ENCODE measurements around the gene ABHD16B. TPM values are rescaled to one million over a fixed set of nuclear protein-coding genes. Genes with fewer than 3 reads are reported as not detected.

Gene ABHD16B
- total RNA-seq, 1 donor from 2014 or later: not detected

DNA sequence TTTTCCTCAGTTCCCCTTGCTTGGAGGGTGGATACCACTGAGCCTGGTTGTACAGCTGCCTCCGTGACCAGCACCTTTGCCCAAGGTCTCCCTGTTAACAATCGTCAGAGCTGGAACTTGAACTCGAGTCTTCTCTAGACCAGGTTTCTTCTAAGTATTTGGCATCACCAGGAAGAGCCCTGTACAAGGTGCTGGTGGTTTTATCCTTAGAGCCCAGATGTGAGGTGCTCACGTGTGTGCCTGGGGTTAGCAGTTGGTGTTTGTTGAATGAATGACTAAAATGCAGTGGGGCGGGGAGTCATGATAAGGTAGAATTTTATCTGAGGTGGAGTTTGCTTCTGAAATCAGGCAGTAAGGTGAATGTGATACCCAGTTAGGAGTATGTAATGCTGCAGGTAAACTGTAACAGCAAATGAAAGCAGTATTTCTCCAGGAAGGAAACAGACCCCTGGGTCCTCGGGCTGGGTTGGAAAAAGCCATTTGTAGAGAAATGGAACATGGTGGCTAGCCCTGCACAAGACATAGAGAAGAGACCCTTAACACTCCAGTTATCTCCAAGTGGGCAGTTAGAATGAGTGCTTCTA, 36.8 kb downstream of the ABHD16B start:
- Histone ChIP-seq H3K27ac (no peak overlapping the region), H3K4me1 (peaks cover 79% of the 10 kb centered on the region), H3K36me3 (peaks cover 4% of the 10 kb centered on the region), H3K9me3 (no peaks in the 10 kb centered on the region), H3K27me3 (ENCODE audit: low read depth) (no peaks in the 10 kb centered on the region), H3K4me3 (no peak overlapping the region)
- ATAC-seq (no peak), DNase-seq (no peak)
- intact Hi-C loops (cut with DNase I): no loop called here
- TF ChIP-seq, protein P1, sequence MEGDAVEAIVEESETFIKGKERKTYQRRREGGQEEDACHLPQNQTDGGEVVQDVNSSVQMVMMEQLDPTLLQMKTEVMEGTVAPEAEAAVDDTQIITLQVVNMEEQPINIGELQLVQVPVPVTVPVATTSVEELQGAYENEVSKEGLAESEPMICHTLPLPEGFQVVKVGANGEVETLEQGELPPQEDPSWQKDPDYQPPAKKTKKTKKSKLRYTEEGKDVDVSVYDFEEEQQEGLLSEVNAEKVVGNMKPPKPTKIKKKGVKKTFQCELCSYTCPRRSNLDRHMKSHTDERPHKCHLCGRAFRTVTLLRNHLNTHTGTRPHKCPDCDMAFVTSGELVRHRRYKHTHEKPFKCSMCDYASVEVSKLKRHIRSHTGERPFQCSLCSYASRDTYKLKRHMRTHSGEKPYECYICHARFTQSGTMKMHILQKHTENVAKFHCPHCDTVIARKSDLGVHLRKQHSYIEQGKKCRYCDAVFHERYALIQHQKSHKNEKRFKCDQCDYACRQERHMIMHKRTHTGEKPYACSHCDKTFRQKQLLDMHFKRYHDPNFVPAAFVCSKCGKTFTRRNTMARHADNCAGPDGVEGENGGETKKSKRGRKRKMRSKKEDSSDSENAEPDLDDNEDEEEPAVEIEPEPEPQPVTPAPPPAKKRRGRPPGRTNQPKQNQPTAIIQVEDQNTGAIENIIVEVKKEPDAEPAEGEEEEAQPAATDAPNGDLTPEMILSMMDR (IDR thresholded peaks at IDR 0.05): no peak

DNA sequence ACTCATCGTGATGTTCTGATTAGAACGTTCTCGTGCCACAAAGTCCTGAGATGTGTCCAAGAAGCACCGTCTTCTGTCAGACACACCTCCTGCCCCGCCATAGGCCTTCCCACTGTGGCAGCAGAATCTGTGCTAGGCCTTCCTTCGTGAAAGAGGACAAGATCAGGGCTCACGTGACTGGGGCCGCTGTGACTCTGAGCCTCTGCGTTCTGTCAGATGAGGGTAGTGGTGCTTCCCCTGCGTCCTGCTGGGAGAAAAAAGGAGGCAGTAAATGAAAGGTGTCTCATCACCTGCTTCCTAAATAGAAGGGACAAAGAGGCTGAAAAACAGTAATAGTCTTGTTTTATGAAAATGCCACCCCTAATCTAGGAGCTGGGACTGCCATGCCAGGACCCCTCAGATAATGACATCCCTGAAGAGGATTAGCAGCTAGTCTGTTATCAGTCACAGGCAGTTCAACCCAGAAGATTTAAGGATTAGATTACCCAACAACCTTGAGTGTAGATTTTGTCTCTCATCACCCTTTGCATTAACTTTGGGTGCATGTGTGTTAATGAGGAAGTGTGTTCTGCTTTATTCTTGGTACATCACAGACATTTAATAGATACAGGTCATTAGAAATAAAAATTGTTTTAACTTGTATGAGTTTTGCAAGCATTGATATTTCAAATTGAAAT, 37.7 kb downstream of the ABHD16B start:
- no peaks in the 10 kb centered on the region for H3K9me3 ChIP-seq
- DNase-seq (no peak), ATAC-seq (no peak)
- intact Hi-C loops (cut with DNase I): no loop called here
- TF ChIP-seq, protein P1 (IDR thresholded peaks at IDR 0.05): no peak
- H3K27me3 ChIP-seq (ENCODE audit: low read depth): no peaks in the 10 kb centered on the region
- no peak overlapping the region for H3K27ac ChIP-seq
- H3K4me1 ChIP-seq: peaks cover 77% of the 10 kb centered on the region
- peaks cover 4% of the 10 kb centered on the region for H3K36me3 ChIP-seq
- no peak overlapping the region for H3K4me3 ChIP-seq

DNA sequence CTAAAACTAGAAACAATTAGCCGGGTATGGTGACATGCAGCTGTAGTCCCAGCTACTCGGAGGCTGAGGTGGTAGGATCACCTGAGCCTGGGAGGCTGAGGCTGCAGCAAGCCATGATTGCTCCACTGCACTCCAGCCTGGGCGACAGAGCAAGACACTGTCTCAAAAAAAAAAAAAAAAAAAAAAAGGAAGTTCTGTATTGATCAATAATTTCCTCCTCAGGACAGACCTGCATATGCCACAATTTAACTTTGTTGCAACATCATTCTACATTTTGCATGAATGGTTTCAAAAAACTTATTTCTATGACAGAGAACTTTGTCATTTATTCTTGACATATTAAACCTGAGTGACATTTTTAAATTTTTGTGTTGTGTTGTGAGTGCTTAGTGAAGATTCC, 39.1 kb downstream of the ABHD16B start:
- H3K9me3 ChIP-seq: no peaks in the 10 kb centered on the region
- peak overlapping the region; percentile 24 for H3K27ac ChIP-seq
- no peak for DNase-seq
- no peaks in the 10 kb centered on the region for H3K27me3 ChIP-seq (ENCODE audit: low read depth)
- no peak overlapping the region for H3K4me3 ChIP-seq
- H3K4me1 ChIP-seq: peaks cover 69% of the 10 kb centered on the region
- TF ChIP-seq, protein P1 (IDR thresholded peaks at IDR 0.05): no peak
- ATAC-seq: no peak
- H3K36me3 ChIP-seq: peaks cover 4% of the 10 kb centered on the region
- intact Hi-C loops (cut with DNase I): no loop called here

DNA sequence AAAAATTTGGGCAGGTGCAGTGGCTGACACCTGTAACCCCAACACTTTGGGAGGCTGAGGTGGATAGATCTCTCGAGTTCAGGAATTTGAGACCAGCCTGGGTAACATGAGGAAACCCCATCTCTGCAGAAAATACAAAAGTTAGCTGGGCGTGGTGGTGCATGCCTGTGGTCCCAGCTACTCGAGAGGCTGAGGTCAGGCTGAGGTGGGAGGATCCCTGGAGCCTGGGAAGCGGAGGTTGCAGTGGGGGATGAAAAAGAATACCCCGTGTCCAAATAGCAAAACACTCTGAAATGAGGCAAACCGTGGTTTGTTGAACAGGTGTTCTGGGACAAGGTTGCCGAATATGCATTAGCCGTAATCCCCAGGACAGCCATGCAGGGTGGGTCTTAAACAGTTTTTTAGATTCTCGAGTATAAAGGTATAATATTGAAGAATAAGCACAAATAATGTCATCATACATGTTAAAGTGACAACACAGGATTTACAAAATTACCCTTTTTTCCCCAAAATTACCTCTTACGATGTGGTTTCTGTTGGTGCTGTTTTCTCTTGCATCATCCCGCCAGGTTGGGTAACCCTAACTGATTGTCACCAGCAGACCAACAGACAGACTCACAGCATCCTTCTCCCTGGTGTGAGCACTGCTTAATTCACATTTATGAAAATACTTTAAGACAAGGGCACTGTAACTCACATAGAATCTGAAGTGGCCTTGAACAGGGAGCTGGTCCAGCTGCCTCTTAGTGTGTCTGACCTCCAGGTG, 42.7 kb downstream of the ABHD16B start:
- peaks cover 46% of the 10 kb centered on the region for H3K4me1 ChIP-seq
- TF ChIP-seq, protein P1 (IDR thresholded peaks at IDR 0.05): no peak
- H3K9me3 ChIP-seq: no peaks in the 10 kb centered on the region
- no peak for DNase-seq
- no peak overlapping the region for H3K27ac ChIP-seq
- no peak for ATAC-seq
- H3K27me3 ChIP-seq (ENCODE audit: low read depth): no peaks in the 10 kb centered on the region
- H3K36me3 ChIP-seq: peaks cover 4% of the 10 kb centered on the region
- no peak overlapping the region for H3K4me3 ChIP-seq
- intact Hi-C loops (cut with DNase I): no loop called here

DNA sequence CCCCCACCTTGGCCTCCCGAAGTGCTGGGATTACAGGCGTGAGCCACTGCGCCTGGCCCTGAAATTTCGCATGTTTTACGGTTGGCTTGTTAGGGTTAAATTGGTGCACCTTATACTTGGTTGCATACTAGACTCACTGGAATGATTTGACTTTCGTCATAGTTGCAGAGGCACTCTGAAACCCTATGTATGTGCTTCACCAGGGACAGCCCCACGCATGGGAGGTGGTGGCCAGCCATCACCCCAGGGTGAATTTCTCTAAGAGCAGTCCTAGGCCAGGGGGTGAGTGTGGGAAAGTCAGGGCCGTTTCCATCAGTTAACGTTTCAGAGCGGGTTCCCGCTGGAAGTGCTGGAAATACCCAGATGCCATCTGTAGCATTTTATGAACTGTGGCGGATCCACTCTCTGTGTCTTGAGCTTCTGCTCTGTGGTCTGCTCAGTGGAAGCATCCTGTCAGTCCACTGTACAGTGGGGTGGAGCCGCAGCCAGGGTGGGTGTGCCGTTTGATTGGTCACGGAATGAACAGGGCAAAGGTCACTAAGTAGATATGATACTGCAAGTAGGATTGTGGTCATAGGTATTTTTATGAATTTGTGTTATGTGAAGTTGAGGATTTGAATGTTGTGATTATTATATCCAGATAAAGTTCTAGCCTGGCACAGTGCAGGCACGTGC, 46.8 kb downstream of the ABHD16B start:
- intact Hi-C loops (cut with DNase I): no loop called here

More for the DNA sequence above, 46.8 kb downstream of the ABHD16B start:
- Histone ChIP-seq H3K4me1 (peaks cover 38% of the 10 kb centered on the region), H3K27ac (no peak overlapping the region), H3K27me3 (ENCODE audit: low read depth) (no peaks in the 10 kb centered on the region), H3K9me3 (no peaks in the 10 kb centered on the region), H3K36me3 (no peaks in the 10 kb centered on the region), H3K4me3 (no peak overlapping the region)
- DNase-seq: no peak
- no peak for ATAC-seq
- TF ChIP-seq, protein P1 (IDR thresholded peaks at IDR 0.05): no peak

Measured in lower lobe of right lung (tissue), 2 donors.